SK-N-SH (cell line): ENCODE measurements around the gene DOK7. TPM values are rescaled to one million over a fixed set of nuclear protein-coding genes. Genes with fewer than 3 reads are reported as not detected.

Experiments used
- CTCF ChIA-PET: fragments of 300-600, 350-600 bp; formaldehyde crosslinking; extraction: SDS; loops from one replicate; lab custom pipeline; 2021; lab: Yijun Ruan, JAX
- POLR2A ChIA-PET: fragments of 350-600 bp; sonication (Branson Sonifier 250); formaldehyde crosslinking; extraction: SDS; loops from one replicate; lab custom pipeline; 2020; ENCODE audit warnings: antibody characterized with exemption, inconsistent platforms; lab: Yijun Ruan, JAX
- DNase-seq: peaks from one replicate; pipeline ENCODE4 v3.0.0; 2012
- H2AFZ ChIP-seq: fragments of 200-600 bp; sonication (generic); 2 replicates; pipeline ENCODE4 v1.8.1; 2016; ENCODE audit warnings: antibody characterized with exemption, mild to moderate bottlenecking, low read depth
- H3F3A ChIP-seq: fragments of 200-600 bp; sonication (generic); replicated peaks from 2 replicates; pipeline ENCODE3; 2016; ENCODE audit warnings: antibody characterized with exemption, mild to moderate bottlenecking; ENCODE audit not compliant: insufficient read depth
- H3K27ac ChIP-seq, 2 experiments: fragments of 200-500 bp in 1 of 2; fragments of 200-600 bp in 1 of 2; sonication (Bioruptor generic) in 1 of 2; sonication (generic), shearing (Covaris generic) in 1 of 2; 2 replicates each; pipeline versions ENCODE4 v1.5.1 to v1.6.1; 2014 to 2016; ENCODE audit warnings: low read depth in 2 of 2, inconsistent platforms in 1 of 2, low read length in 1 of 2, mild to moderate bottlenecking in 1 of 2, mixed read lengths in 1 of 2
- H3K27me3 ChIP-seq: fragments of 200-600 bp; sonication (generic), shearing (Covaris generic); 2 replicates; pipeline ENCODE4 v1.6.1; 2016; ENCODE audit warnings: mixed run types; ENCODE audit not compliant: insufficient read depth
- H3K36me3 ChIP-seq, 2 experiments: fragments of 200-500 bp in 1 of 2; fragments of 200-600 bp in 1 of 2; sonication (Bioruptor generic) in 1 of 2; sonication (generic) in 1 of 2; replicated peaks in 1 of 2; 2 replicates each; pipeline versions ENCODE3 to v1.5.1; 2014 to 2016; ENCODE audit warnings: low read length in 1 of 2, mild to moderate bottlenecking in 1 of 2; ENCODE audit not compliant: insufficient read depth in 2 of 2, control insufficient read depth in 1 of 2
- H3K4me1 ChIP-seq, 2 experiments: fragments of 200-500 bp in 1 of 2; fragments of 200-600 bp in 1 of 2; sonication (Bioruptor generic) in 1 of 2; sonication (generic), shearing (Covaris generic) in 1 of 2; 2 replicates each; pipeline versions ENCODE4 v1.5.1 to v1.6.1; 2014 to 2016; ENCODE audit warnings: low read depth in 1 of 2, low read length in 1 of 2, mixed run types in 1 of 2; ENCODE audit not compliant: insufficient read depth in 2 of 2, control insufficient read depth in 1 of 2
- H3K4me2 ChIP-seq: fragments of 200-600 bp; sonication (generic), shearing (Covaris generic); 2 replicates; pipeline ENCODE4 v1.6.1; 2017; ENCODE audit warnings: mixed run types
- H3K4me3 ChIP-seq, 2 experiments: fragments of 200-500 bp in 1 of 2; fragments of 200-600 bp in 1 of 2; sonication (Bioruptor generic) in 1 of 2; sonication (generic), shearing (Covaris generic) in 1 of 2; 2 replicates each; pipeline versions ENCODE4 v1.5.1 to v1.8.1; 2014 to 2016; ENCODE audit warnings: low read depth in 2 of 2, inconsistent platforms in 1 of 2, low read length in 1 of 2, mild to moderate bottlenecking in 1 of 2, mixed read lengths in 1 of 2, moderate library complexity in 1 of 2
- H3K79me2 ChIP-seq: fragments of 200-600 bp; sonication (generic); 2 replicates; pipeline ENCODE4 v1.8.1; 2017; ENCODE audit warnings: mild to moderate bottlenecking; ENCODE audit not compliant: insufficient read depth
- H3K9ac ChIP-seq: fragments of 200-600 bp; sonication (generic); 2 replicates; pipeline ENCODE4 v1.6.1; 2017; ENCODE audit warnings: mixed run types
- H3K9me2 ChIP-seq: fragments of 200-600 bp; sonication (generic); 2 replicates; pipeline ENCODE4 v1.6.1; 2017; ENCODE audit warnings: mixed run types
- H3K9me3 ChIP-seq: fragments of 200-600 bp; sonication (generic); 2 replicates; pipeline ENCODE4 v1.6.1; 2017; ENCODE audit warnings: mixed run types, mild to moderate bottlenecking, moderate library complexity
- H4K20me1 ChIP-seq: fragments of 200-600 bp; sonication (generic); 2 replicates; pipeline ENCODE4 v1.6.1; 2017; ENCODE audit warnings: mild to moderate bottlenecking, mixed run types; ENCODE audit not compliant: insufficient read depth
- ELF1 ChIP-seq: IDR thresholded peaks from 2 replicates; pipeline ENCODE4 v1.4.0; 2012
- EP300 ChIP-seq, 2 experiments: IDR thresholded peaks; 2 replicates each; pipeline versions ENCODE4 v1.4.0 to v1.6.1; 2012; ENCODE audit warnings: borderline replicate concordance in 1 of 2, low read depth in 1 of 2, low read length in 1 of 2
- GABPA ChIP-seq: IDR thresholded peaks from 2 replicates; pipeline ENCODE4 v1.4.0; 2012; ENCODE audit warnings: low read depth, mild to moderate bottlenecking
- GATA2 ChIP-seq: sonication (generic); formaldehyde crosslinking; IDR thresholded peaks from 2 replicates; pipeline ENCODE4 v1.5.0; 2020; ENCODE audit warnings: mild to moderate bottlenecking, missing genetic modification reagents
- MEF2A ChIP-seq: IDR thresholded peaks from 2 replicates; pipeline ENCODE4 v1.4.0; 2012; ENCODE audit warnings: low read depth, borderline replicate concordance
- NRF1 ChIP-seq: IDR thresholded peaks from 2 replicates; pipeline ENCODE4 v1.6.1; 2012; ENCODE audit warnings: low read depth, mild to moderate bottlenecking, low read length
- POLR2AphosphoS5 ChIP-seq: IDR thresholded peaks from 2 replicates; pipeline ENCODE4 v1.6.1; 2012; ENCODE audit warnings: low read depth, low read length
- RAD21 ChIP-seq: IDR thresholded peaks from 2 replicates; pipeline ENCODE4 v1.6.1; 2012; ENCODE audit warnings: mild to moderate bottlenecking, low read length
- RXRA ChIP-seq: IDR thresholded peaks from 2 replicates; pipeline ENCODE4 v1.4.0; 2012; ENCODE audit warnings: low read depth, mild to moderate bottlenecking, borderline replicate concordance
- SIN3A ChIP-seq: IDR thresholded peaks from 2 replicates; pipeline ENCODE4 v1.6.1; 2012; ENCODE audit warnings: low read depth, mild to moderate bottlenecking, low read length, moderate library complexity, borderline replicate concordance
- YY1 ChIP-seq: IDR thresholded peaks from 2 replicates; pipeline ENCODE4 v1.4.0; 2012; ENCODE audit warnings: low read depth, mild to moderate bottlenecking
- WGBS: methylation state at CpG from one replicate; pipeline ENCODE4 v1.1.6; 2017; ENCODE audit warnings: low lambda C conversion rate; 5-methylcytosine and 5-hydroxymethylcytosine counted together
- polyA plus RNA-seq, 3 experiments: library from polyadenylated mRNA; depleted of rRNA; stranded (reverse); fragments of >200 nt; gene quantifications; 2 replicates each; pipeline ENCODE4 v1.2.3, GENCODE V29; 2012
- TF ChIP-seq, protein P1 (sequence below): IDR thresholded peaks from 2 replicates; pipeline ENCODE4 v1.4.0; 2012; ENCODE audit warnings: low read depth, borderline replicate concordance
- TF ChIP-seq, protein P2 (sequence below): IDR thresholded peaks from 2 replicates; pipeline ENCODE4 v1.4.0; 2012; ENCODE audit warnings: low read depth

The DOK7 gene
- polyA plus RNA-seq, 1 of the 3 experiments (the other 2 are of a cell fraction): not detected

DNA sequence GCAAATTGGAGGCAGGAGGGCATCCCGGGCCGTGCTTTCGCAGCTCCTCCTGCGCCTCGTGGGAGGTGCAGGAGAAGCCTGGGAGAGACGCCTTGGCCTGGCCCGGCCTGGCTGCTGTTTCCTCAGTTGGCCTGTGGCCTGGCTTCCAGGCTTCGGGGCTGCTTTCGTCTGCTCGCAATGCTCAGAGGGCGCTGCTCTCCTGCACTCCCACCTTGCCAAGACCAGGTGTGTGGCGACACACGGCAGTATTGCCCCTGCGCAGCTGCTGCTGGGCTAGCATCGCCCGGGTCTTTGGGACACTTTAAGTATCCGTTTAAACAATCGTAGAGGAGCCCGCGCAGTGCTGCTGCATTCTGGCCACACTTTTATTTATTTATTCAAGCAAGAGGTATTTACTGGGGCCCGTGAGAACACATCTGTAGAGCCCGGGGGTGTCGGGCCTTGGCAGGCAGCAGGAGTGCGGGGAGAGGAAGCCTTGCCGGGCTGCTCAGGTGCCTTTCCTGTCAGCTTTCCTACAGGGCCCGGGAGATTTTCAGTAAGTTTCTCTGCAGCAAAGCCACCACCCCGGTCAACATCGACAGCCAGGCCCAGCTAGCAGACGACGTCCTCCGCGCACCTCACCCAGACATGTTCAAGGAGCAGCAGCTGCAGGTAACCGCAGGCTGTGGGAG is 47.5 kb upstream of the DOK7 start:
- no peak overlapping the region for H3K4me2 ChIP-seq
- H4K20me1 ChIP-seq: 0 out of 2 replicates have a peak, but pooled peaks cover 4% of the 10 kb centered on the region
- no peaks in the 10 kb centered on the region for H3F3A ChIP-seq
- CTCF ChIA-PET: interaction anchor here (1.3 kb wide), 1 partner anchor 28 kb away, joined by 3 read pairs; no protein-coding TSS in a partner anchor
- DNase-seq: no peak
- H3K36me3 ChIP-seq: peaks cover 0 to 24% of the 10 kb centered on the region in 2 experiments
- no peak overlapping the region for H3K9ac ChIP-seq
- TF ChIP-seq GATA2 (CRISPR knock-in tag): no peak
- TF ChIP-seq POLR2AphosphoS5: no peak
- TF ChIP-seq, protein P1, sequence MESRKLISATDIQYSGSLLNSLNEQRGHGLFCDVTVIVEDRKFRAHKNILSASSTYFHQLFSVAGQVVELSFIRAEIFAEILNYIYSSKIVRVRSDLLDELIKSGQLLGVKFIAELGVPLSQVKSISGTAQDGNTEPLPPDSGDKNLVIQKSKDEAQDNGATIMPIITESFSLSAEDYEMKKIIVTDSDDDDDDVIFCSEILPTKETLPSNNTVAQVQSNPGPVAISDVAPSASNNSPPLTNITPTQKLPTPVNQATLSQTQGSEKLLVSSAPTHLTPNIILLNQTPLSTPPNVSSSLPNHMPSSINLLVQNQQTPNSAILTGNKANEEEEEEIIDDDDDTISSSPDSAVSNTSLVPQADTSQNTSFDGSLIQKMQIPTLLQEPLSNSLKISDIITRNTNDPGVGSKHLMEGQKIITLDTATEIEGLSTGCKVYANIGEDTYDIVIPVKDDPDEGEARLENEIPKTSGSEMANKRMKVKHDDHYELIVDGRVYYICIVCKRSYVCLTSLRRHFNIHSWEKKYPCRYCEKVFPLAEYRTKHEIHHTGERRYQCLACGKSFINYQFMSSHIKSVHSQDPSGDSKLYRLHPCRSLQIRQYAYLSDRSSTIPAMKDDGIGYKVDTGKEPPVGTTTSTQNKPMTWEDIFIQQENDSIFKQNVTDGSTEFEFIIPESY: no peak
- no peak for TF ChIP-seq GABPA
- TF ChIP-seq RXRA: no peak
- POLR2A ChIA-PET: no interaction called here
- peaks cover 0 to 2% of the 10 kb centered on the region in 2 experiments; a peak in 1 of 4 replicates for H3K4me1 ChIP-seq
- no peaks in the 10 kb centered on the region for H3K9me2 ChIP-seq
- H3K79me2 ChIP-seq: no peaks in the 10 kb centered on the region
- H3K9me3 ChIP-seq: no peaks in the 10 kb centered on the region
- no peak overlapping the region for H3K4me3 ChIP-seq
- H3K27ac ChIP-seq: no peak overlapping the region
- 95% methylated on average over 33 of the region's 33 CpGs for WGBS
- H3K27me3 ChIP-seq: no peaks in the 10 kb centered on the region
- no peak overlapping the region for H2AFZ ChIP-seq

DNA sequence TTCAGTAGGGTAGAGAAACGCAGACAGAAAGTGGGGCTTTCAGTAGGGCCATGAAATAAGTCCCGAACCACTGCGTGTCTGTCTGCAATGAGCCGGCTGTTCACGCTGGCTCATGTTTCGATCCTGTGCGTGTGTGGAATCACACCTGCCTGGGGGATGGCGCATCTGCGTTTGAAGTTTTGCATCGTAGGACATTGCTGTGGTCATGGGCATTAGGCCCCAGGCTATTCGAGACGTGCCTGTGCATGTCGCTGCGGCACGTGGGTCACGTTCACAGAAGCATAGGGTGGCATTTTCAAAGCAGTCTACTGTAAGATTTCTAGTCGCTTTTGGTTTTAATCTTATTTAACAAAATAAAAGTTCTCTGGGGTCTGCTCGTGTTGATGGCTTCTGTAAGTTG is 46.8 kb upstream of the DOK7 start:
- 0 out of 2 replicates have a peak, but pooled peaks cover 2% of the 10 kb centered on the region for H4K20me1 ChIP-seq
- no peaks in the 10 kb centered on the region for H3K79me2 ChIP-seq
- H3K36me3 ChIP-seq: peaks cover 0 to 24% of the 10 kb centered on the region in 2 experiments
- no peak for TF ChIP-seq RAD21
- TF ChIP-seq YY1: no peak
- no peak for TF ChIP-seq MEF2A
- TF ChIP-seq, all 33 proteins: peak for 0
- H3K9ac ChIP-seq: no peak overlapping the region
- H3K9me2 ChIP-seq: no peaks in the 10 kb centered on the region
- H3F3A ChIP-seq: no peaks in the 10 kb centered on the region
- no peak overlapping the region for H2AFZ ChIP-seq
- H3K27me3 ChIP-seq: no peaks in the 10 kb centered on the region
- H3K4me3 ChIP-seq: no peak overlapping the region
- ChIA-PET CTCF (interaction anchor here (1.1 kb wide), 1 partner anchor 301 kb away, joined by 3 read pairs; no protein-coding TSS in a partner anchor), POLR2A (no interaction called here)
- peaks cover 0 to 2% of the 10 kb centered on the region in 2 experiments; a peak in 1 of 4 replicates for H3K4me1 ChIP-seq
- H3K4me2 ChIP-seq: no peak overlapping the region
- H3K9me3 ChIP-seq: no peaks in the 10 kb centered on the region
- DNase-seq: no peak
- WGBS: 92% methylated on average over 18 of the region's 18 CpGs
- H3K27ac ChIP-seq: no peak overlapping the region; a peak in 1 of 4 replicates

DNA sequence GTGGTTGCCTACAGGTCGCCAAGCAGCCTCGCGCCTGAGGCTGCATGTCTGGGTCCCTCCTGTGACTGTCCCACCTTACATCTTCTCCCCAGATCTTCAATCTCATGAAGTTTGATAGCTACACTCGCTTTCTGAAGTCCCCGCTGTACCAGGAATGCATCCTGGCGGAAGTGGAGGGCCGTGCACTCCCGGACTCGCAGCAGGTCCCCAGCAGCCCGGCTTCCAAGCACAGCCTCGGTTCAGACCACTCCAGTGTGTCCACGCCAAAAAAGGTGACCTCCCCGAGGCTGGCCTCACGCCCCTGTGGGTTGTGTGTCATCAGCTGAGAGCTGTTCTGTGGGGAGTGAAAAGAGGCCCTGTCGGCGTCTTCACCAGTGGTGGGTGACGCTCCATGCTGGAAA is 46.3 kb upstream of the DOK7 start:
- TF ChIP-seq SIN3A (no peak), RXRA (no peak), NRF1 (no peak), ELF1 (no peak), EP300 (IDR thresholded peaks at IDR 0.05; ENCODE audit: borderline replicate concordance in 1 of 2, low read depth in 1 of 2, low read length in 1 of 2) (no peak)
- TF ChIP-seq, protein P2, sequence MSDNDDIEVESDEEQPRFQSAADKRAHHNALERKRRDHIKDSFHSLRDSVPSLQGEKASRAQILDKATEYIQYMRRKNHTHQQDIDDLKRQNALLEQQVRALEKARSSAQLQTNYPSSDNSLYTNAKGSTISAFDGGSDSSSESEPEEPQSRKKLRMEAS: no peak
- TF ChIP-seq, all 33 proteins: peak for 0
- Histone ChIP-seq H3K36me3 (peaks cover 0 to 24% of the 10 kb centered on the region in 2 experiments), H3K27ac (no peak overlapping the region), H3K4me2 (no peak overlapping the region), H2AFZ (no peak overlapping the region), H3K9ac (no peak overlapping the region), H3K9me2 (no peaks in the 10 kb centered on the region), H3K27me3 (no peaks in the 10 kb centered on the region), H3K4me3 (no peak overlapping the region), H3K4me1 (peaks cover 0 to 2% of the 10 kb centered on the region in 2 experiments; a peak in 1 of 4 replicates), H3K9me3 (no peaks in the 10 kb centered on the region), H4K20me1 (no peaks in the 10 kb centered on the region), H3K79me2 (no peaks in the 10 kb centered on the region), H3F3A (no peaks in the 10 kb centered on the region)
- no peak for DNase-seq
- POLR2A ChIA-PET: no interaction called here
- CTCF ChIA-PET: interaction anchor here (1.0 to 1.2 kb wide), 5 partner anchors 9 to 302 kb away, joined by 3 to 5 read pairs (median 3); no protein-coding TSS in a partner anchor
- WGBS: 99% methylated on average over 9 of the region's 17 CpGs
